NCI-H1105 treated with DMSO at 0.1 percent for 48 hours (cell line): ENCODE results near the gene GADD45G.
A peak's percentile ranks its signal among the peaks of the same experiment; 100 is the strongest.

Experiments
- DNase-seq: peaks from one replicate; lab custom pipeline; 2025; lab: John Stamatoyannopoulos, UW

Gene GADD45G

GRCh38 chr9:89609426-89610006, 4.7 kb downstream of the GADD45G start:
- no peak for DNase-seq

GRCh38 chr9:89610391-89610925, 5.6 kb downstream of the GADD45G start:
- no peak for DNase-seq

GRCh38 chr9:89611425-89611824, 6.6 kb downstream of the GADD45G start:
- no peak for DNase-seq

GRCh38 chr9:89612566-89613278, 7.9 kb downstream of the GADD45G start:
- DNase-seq, result no peak

GRCh38 chr9:89613912-89614892, 9.4 kb downstream of the GADD45G start:
- no peak for DNase-seq

GRCh38 chr9:89615661-89616060, 10.8 kb downstream of the GADD45G start:
- no peak for DNase-seq

- DNase-seq, result no peak
These were observed 11.6 kb downstream of the GADD45G start for GRCh38 chr9:89616411-89616810.

GRCh38 chr9:89617978-89618377, 13.2 kb downstream of the GADD45G start:
- no peak for DNase-seq

- no peak for DNase-seq
These were observed 14.2 kb downstream of the GADD45G start for GRCh38 chr9:89619019-89619418.

GRCh38 chr9:89619424-89620138, 14.8 kb downstream of the GADD45G start:
- DNase-seq, result no peak

- no peak for DNase-seq
These were observed 16.2 kb downstream of the GADD45G start for GRCh38 chr9:89621031-89621430.

- DNase-seq, result no peak
These were observed 16.9 kb downstream of the GADD45G start for GRCh38 chr9:89621676-89622075.

- no peak for DNase-seq
These were observed 18.4 kb downstream of the GADD45G start for GRCh38 chr9:89622933-89623861.

- peak; percentile 93 for DNase-seq
These were observed 19.2 kb downstream of the GADD45G start for GRCh38 chr9:89623925-89624420.

GRCh38 chr9:89625721-89626687, 21.2 kb downstream of the GADD45G start:
- DNase-seq, result no peak

GRCh38 chr9:89626741-89627265, 22.0 kb downstream of the GADD45G start:
- DNase-seq, result no peak

GRCh38 chr9:89628601-89629000, 23.8 kb downstream of the GADD45G start:
- no peak for DNase-seq

- no peak for DNase-seq
These were observed 24.5 kb downstream of the GADD45G start for GRCh38 chr9:89629081-89629976.
